K562 (cell line): ENCODE measurements around the gene HOXB3. TPM values are rescaled to one million over a fixed set of nuclear protein-coding genes. Genes with fewer than 3 reads are reported as not detected.

Experiments used
- ATF7 ChIP-seq: fragments of 450-650 bp; IDR thresholded peaks from 2 replicates; pipeline ENCODE4 v1.7.1; 2014; ENCODE audit warnings: mild to moderate bottlenecking, moderate library complexity
- E2F6 ChIP-seq, 2 experiments: IDR thresholded peaks; 2 replicates each; pipeline ENCODE4 v1.6.1; 2011; ENCODE audit warnings: borderline replicate concordance in 1 of 2, control low read depth in 1 of 2, low read depth in 1 of 2, low read length in 1 of 2, mild to moderate bottlenecking in 1 of 2, mixed read lengths in 1 of 2, moderate library complexity in 1 of 2; ENCODE audit not compliant: insufficient read depth in 1 of 2, insufficient read length in 1 of 2, poor library complexity in 1 of 2, severe bottlenecking in 1 of 2; ENCODE audit errors: extremely low read depth in 1 of 2
- MCM5 ChIP-seq: fragments of 450-650 bp; IDR thresholded peaks from 2 replicates; pipeline ENCODE4 v1.6.1; 2016; ENCODE audit warnings: low read depth
- PTBP1 ChIP-seq: fragments of 200-400 bp; formaldehyde crosslinking; IDR thresholded peaks from 2 replicates; pipeline ENCODE4 v1.6.1; 2017; ENCODE audit warnings: low read depth, low read length
- TCF7 ChIP-seq: sonication (generic); IDR thresholded peaks from 2 replicates; pipeline ENCODE4 v1.6.1; 2016; ENCODE audit warnings: antibody characterized with exemption, borderline replicate concordance
- ZKSCAN8 ChIP-seq: fragments of 200-800 bp; sonication (Bioruptor generic); IDR thresholded peaks from 2 replicates; pipeline ENCODE4 v1.6.1; 2016; ENCODE audit warnings: missing genetic modification characterization, missing compliant biosample characterization
- ZNF707 ChIP-seq: fragments of 250-450 bp; sonication (Bioruptor Pico); conservative IDR thresholded peaks from 2 replicates; pipeline ENCODE4 v1.8.0; 2022; ENCODE audit warnings: inconsistent platforms, mild to moderate bottlenecking, moderate library complexity
- ZNF740 ChIP-seq, 3 experiments: fragments of 200-800 bp in 1 of 3; sonication (Bioruptor generic) in 1 of 3; sonication (generic) in 1 of 3; formaldehyde crosslinking in 1 of 3; IDR thresholded peaks; 2 replicates each; pipeline versions ENCODE4 v1.6.1 to v1.8.0; 2016 to 2022; ENCODE audit warnings: mild to moderate bottlenecking in 2 of 3, missing compliant biosample characterization in 2 of 3, missing genetic modification characterization in 2 of 3, missing genetic modification reagents in 1 of 3
- polyA plus RNA-seq, 8 experiments: library from polyadenylated mRNA; depleted of rRNA in 4 of 8; stranded (reverse) in 5 of 8; unstranded in 3 of 8; fragments of >200 nt; fragmentation: Nextera tagmentation in 2 of 8; fragmentation: Illumina TruSeq in 1 of 8; extraction: Ambion mirVana in 2 of 8; extraction: Trizol in 1 of 8; gene quantifications; 2 replicates each; pipeline versions ENCODE4 v1.2.1 to v1.2.3, GENCODE V29; 2011 to 2014; ENCODE audit warnings: inconsistent platforms in 1 of 8, missing spikeins in 1 of 8
- total RNA-seq, 7 experiments: library from RNA; depleted of rRNA in 6 of 7; stranded (reverse); fragments of >200 nt in 6 of 7; fragmentation: Illumina TruSeq in 2 of 7; extraction: Trizol in 2 of 7; gene quantifications; 2 replicates each; pipeline versions ENCODE4 v1.2.1 to v1.2.3, GENCODE V29; 2011 to 2021; ENCODE audit warnings: low replicate concordance in 1 of 7
- TF ChIP-seq, protein P1 (sequence below): fragments of 200-800 bp; sonication (Bioruptor generic); IDR thresholded peaks from 2 replicates; pipeline ENCODE4 v1.6.1; 2017; ENCODE audit warnings: missing genetic modification characterization, missing compliant biosample characterization
- TF ChIP-seq, protein P2 (sequence below): IDR thresholded peaks from 2 replicates; pipeline ENCODE4 v1.6.1; 2011; ENCODE audit warnings: borderline replicate concordance, low read depth, mild to moderate bottlenecking, moderate library complexity, low read length; ENCODE audit not compliant: insufficient read depth, poor library complexity, severe bottlenecking
- TF ChIP-seq, protein P3 (sequence below), 3 experiments: IDR thresholded peaks in 2 of 3; conservative IDR thresholded peaks in 1 of 3; 2 replicates each; pipeline ENCODE4 v1.5.1; 2011 to 2012; ENCODE audit warnings: low read length in 3 of 3, mild to moderate bottlenecking in 3 of 3, control low read depth in 2 of 3, improper control_type of control experiment in 1 of 3, inconsistent platforms in 1 of 3, low read depth in 1 of 3, mixed read lengths in 1 of 3, moderate library complexity in 1 of 3; ENCODE audit not compliant: insufficient read depth in 2 of 3
- TF ChIP-seq, protein P4 (sequence below): fragments of 450-650 bp; formaldehyde crosslinking; IDR thresholded peaks from 2 replicates; pipeline ENCODE4 v1.4.0; 2020; ENCODE audit warnings: mild to moderate bottlenecking, moderate library complexity

Gene HOXB3
- total and polyA plus RNA-seq, 9 of the 15 experiments (the other 6 are each of a cell fraction or from before 2014, with no cell fraction given): 2.4 to 41.3 (median 20.2) TPM

DNA sequence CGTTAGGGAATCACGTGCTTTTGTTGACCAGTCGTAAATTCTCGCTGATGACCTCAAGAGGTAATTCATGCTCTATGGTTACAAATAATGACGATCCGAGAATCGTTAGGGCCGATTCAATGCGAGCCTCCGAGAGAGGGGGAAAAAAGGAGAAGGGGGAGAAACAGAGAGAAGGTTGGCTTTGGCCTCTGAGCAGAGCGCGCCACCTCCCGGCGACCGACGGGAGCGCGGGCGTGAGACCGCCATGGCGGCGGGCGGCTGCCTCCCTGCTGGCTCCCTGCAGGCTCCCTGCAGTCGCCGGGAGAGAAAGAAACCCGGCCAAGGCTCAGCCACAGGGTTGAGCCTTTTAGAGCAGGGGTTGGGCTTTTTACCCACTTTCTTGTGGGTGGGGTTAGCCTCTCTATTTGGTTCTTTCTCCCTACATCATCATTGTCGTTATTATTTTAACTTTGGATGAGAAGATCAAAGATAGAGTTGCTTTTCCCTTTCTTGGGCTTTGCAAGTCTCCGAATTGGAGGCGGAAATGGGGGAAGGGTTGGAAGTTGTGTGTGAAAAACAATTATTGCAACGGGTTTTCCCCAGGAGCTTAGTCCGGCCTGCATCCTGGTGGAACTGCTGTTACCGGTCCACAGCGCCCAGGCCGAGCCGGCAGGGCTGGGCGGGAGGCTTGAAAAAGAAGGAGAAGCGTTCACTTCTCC lies 3.9 kb upstream of the HOXB3 start (continued):
- TF ChIP-seq, protein P1, sequence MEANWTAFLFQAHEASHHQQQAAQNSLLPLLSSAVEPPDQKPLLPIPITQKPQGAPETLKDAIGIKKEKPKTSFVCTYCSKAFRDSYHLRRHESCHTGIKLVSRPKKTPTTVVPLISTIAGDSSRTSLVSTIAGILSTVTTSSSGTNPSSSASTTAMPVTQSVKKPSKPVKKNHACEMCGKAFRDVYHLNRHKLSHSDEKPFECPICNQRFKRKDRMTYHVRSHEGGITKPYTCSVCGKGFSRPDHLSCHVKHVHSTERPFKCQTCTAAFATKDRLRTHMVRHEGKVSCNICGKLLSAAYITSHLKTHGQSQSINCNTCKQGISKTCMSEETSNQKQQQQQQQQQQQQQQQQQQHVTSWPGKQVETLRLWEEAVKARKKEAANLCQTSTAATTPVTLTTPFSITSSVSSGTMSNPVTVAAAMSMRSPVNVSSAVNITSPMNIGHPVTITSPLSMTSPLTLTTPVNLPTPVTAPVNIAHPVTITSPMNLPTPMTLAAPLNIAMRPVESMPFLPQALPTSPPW (CRISPR knock-in tag): peak; percentile 85
- TF ChIP-seq PTBP1 (no peak), E2F6 (IDR thresholded peaks at IDR 0.05; ENCODE audit: borderline replicate concordance in 1 of 2, extremely low read depth in 1 of 2, insufficient read depth in 1 of 2, insufficient read length in 1 of 2, low read depth in 1 of 2, low read length in 1 of 2, poor library complexity in 1 of 2, severe bottlenecking in 1 of 2) (peak in 1 of 2 experiments; percentile 32), ATF7 (0 out of 2 replicates have a peak, but pooled peaks have one; percentile 18), ZKSCAN8 (CRISPR knock-in tag) (no peak), ZNF740 (CRISPR knock-in tag; IDR thresholded peaks at IDR 0.05) (peak; percentile 74), ZNF740 (tag; IDR thresholded peaks at IDR 0.05) (peak in 1 of 2 experiments; percentile 84; a peak in 2 of 4 replicates), MCM5 (no peak), ZNF707 (no peak), TCF7 (0 out of 2 replicates have a peak, but pooled peaks have one; percentile 24)
- TF ChIP-seq, protein P2, sequence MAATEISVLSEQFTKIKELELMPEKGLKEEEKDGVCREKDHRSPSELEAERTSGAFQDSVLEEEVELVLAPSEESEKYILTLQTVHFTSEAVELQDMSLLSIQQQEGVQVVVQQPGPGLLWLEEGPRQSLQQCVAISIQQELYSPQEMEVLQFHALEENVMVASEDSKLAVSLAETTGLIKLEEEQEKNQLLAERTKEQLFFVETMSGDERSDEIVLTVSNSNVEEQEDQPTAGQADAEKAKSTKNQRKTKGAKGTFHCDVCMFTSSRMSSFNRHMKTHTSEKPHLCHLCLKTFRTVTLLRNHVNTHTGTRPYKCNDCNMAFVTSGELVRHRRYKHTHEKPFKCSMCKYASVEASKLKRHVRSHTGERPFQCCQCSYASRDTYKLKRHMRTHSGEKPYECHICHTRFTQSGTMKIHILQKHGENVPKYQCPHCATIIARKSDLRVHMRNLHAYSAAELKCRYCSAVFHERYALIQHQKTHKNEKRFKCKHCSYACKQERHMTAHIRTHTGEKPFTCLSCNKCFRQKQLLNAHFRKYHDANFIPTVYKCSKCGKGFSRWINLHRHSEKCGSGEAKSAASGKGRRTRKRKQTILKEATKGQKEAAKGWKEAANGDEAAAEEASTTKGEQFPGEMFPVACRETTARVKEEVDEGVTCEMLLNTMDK: peak; percentile 18
- TF ChIP-seq, protein P3, sequence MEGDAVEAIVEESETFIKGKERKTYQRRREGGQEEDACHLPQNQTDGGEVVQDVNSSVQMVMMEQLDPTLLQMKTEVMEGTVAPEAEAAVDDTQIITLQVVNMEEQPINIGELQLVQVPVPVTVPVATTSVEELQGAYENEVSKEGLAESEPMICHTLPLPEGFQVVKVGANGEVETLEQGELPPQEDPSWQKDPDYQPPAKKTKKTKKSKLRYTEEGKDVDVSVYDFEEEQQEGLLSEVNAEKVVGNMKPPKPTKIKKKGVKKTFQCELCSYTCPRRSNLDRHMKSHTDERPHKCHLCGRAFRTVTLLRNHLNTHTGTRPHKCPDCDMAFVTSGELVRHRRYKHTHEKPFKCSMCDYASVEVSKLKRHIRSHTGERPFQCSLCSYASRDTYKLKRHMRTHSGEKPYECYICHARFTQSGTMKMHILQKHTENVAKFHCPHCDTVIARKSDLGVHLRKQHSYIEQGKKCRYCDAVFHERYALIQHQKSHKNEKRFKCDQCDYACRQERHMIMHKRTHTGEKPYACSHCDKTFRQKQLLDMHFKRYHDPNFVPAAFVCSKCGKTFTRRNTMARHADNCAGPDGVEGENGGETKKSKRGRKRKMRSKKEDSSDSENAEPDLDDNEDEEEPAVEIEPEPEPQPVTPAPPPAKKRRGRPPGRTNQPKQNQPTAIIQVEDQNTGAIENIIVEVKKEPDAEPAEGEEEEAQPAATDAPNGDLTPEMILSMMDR (IDR thresholded peaks at IDR 0.05 in 2 of 3, conservative IDR thresholded peaks at IDR 0.05 in 1 of 3; ENCODE audit: insufficient read depth in 2 of 3, low read depth in 1 of 3, low read length in 3 of 3): peak; percentile 94 to 95 (median 94)
- TF ChIP-seq, protein P4, sequence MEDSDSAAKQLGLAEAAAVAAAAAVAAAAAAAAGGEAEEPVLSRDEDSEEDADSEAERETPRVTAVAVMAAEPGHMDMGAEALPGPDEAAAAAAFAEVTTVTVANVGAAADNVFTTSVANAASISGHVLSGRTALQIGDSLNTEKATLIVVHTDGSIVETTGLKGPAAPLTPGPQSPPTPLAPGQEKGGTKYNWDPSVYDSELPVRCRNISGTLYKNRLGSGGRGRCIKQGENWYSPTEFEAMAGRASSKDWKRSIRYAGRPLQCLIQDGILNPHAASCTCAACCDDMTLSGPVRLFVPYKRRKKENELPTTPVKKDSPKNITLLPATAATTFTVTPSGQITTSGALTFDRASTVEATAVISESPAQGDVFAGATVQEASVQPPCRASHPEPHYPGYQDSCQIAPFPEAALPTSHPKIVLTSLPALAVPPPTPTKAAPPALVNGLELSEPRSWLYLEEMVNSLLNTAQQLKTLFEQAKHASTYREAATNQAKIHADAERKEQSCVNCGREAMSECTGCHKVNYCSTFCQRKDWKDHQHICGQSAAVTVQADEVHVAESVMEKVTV (CRISPR knock-in tag): peak; percentile 59; the same call in 1 of the 2 replicates
